HCT116 (cell line): ENCODE data around the gene TTC8. TPM values are rescaled to one million over a fixed set of nuclear protein-coding genes. Genes with fewer than 3 reads are reported as not detected.

Experiments used
- ATAC-seq: fragments of 200-7000 bp; cut with Tn5 transposase; 2 replicates; pipeline ENCODE4 v1.9.1; 2020; ENCODE audit warnings: mild to moderate bottlenecking, moderate library complexity
- BruUV-seq: library from RNA; stranded (reverse); fragments of 400-500 nt; replicated peaks from 2 replicates; lab custom pipeline; 2021; lab: Mats Ljungman, UMichigan
- CTCF ChIA-PET: fragments of 300-600 bp; sonication (Branson Sonifier 250); formaldehyde crosslinking; loops from one replicate; lab custom pipeline; 2021; ENCODE audit warnings: antibody characterized with exemption; lab: Charles Lee
- POLR2A ChIA-PET: fragments of 300-600, 350-600 bp; sonication (Branson Sonifier 250); formaldehyde crosslinking; loops from one replicate; lab custom pipeline; 2021; ENCODE audit warnings: antibody characterized with exemption; lab: Charles Lee
- RAD21 ChIA-PET, 2 experiments: fragments of 300-600 bp; sonication (Branson Sonifier 250); formaldehyde crosslinking; loops; one replicate each; lab custom pipeline; 2023; ENCODE audit warnings: low total read pairs in 2 of 2; ENCODE audit not compliant: uncharacterized antibody in 2 of 2, unreplicated experiment in 2 of 2, low non-redundant PET in 1 of 2; lab: Charles Lee
- DNase-seq: peaks from one replicate; pipeline ENCODE4 v3.0.0-alpha.2; 2010; ENCODE audit warnings: low read depth, low spot score
- H2AFZ ChIP-seq: fragments of 200-600 bp; shearing (Covaris generic), sonication (generic); 2 replicates; pipeline ENCODE4 v1.6.1; 2017; ENCODE audit warnings: low read depth, mixed run types, mixed read lengths, antibody characterized with exemption, low read length; ENCODE audit not compliant: poor library complexity, severe bottlenecking
- H3K27ac ChIP-seq: 2 replicates; pipeline ENCODE4 v1.5.1; 2012; ENCODE audit warnings: low read depth, low read length
- H3K27me3 ChIP-seq: fragments of 200-600 bp; sonication (generic); 2 replicates; pipeline ENCODE4 v1.6.1; 2016; ENCODE audit warnings: mixed run types, low read length, mixed read lengths; ENCODE audit not compliant: insufficient read depth
- H3K36me3 ChIP-seq, 2 experiments: fragments of 200-500 bp in 1 of 2; fragments of 200-600 bp in 1 of 2; sonication (Bioruptor generic) in 1 of 2; sonication (generic) in 1 of 2; 2 replicates each; pipeline versions ENCODE4 v1.5.1 to v1.6.1; 2014 to 2016; ENCODE audit warnings: low read length in 2 of 2, inconsistent platforms in 1 of 2, mixed read lengths in 1 of 2, mixed run types in 1 of 2; ENCODE audit not compliant: insufficient read depth in 2 of 2, control insufficient read depth in 1 of 2
- H3K4me1 ChIP-seq, 2 experiments: fragments of 200-600 bp in 1 of 2; sonication (generic) in 1 of 2; 2 replicates each; pipeline versions ENCODE4 v1.5.1 to v1.6.1; 2012 to 2017; ENCODE audit warnings: low read length in 2 of 2, inconsistent platforms in 1 of 2, mild to moderate bottlenecking in 1 of 2, mixed read lengths in 1 of 2, mixed run types in 1 of 2, moderate library complexity in 1 of 2; ENCODE audit not compliant: insufficient read depth in 2 of 2, control insufficient read depth in 1 of 2
- H3K4me2 ChIP-seq: fragments of 200-600 bp; sonication (generic); 2 replicates; pipeline ENCODE4 v1.6.1; 2017; ENCODE audit warnings: mixed run types, low read length, mixed read lengths
- H3K4me3 ChIP-seq, 2 experiments: fragments of 200-600 bp in 1 of 2; sonication (generic) in 1 of 2; replicated peaks in 1 of 2; 2 replicates each; pipeline ENCODE4 v1.5.1; 2011 to 2016; ENCODE audit warnings: low read length in 2 of 2, control low read depth in 1 of 2, low read depth in 1 of 2, mild to moderate bottlenecking in 1 of 2, mixed read lengths in 1 of 2, mixed run types in 1 of 2
- H3K79me2 ChIP-seq: fragments of 200-600 bp; sonication (generic); 2 replicates; pipeline ENCODE4 v1.6.1; 2017; ENCODE audit warnings: mild to moderate bottlenecking, mixed run types, low read length, moderate library complexity, mixed read lengths; ENCODE audit not compliant: insufficient read depth
- H3K9ac ChIP-seq: fragments of 200-600 bp; sonication (generic); 2 replicates; pipeline ENCODE4 v1.6.1; 2016; ENCODE audit warnings: low read length, mixed read lengths
- H3K9me2 ChIP-seq: fragments of 200-600 bp; sonication (generic), shearing (Covaris generic); 2 replicates; pipeline ENCODE4 v1.6.1; 2017; ENCODE audit warnings: mixed run types, mild to moderate bottlenecking, moderate library complexity; ENCODE audit not compliant: insufficient read depth
- H3K9me3 ChIP-seq, 2 experiments: fragments of 200-500 bp in 1 of 2; fragments of 200-600 bp in 1 of 2; sonication (Bioruptor generic) in 1 of 2; sonication (generic) in 1 of 2; 2 replicates each; pipeline ENCODE4 v1.6.1; 2014 to 2017; ENCODE audit warnings: low read length in 2 of 2, mixed read lengths in 2 of 2, inconsistent platforms in 1 of 2, low read depth in 1 of 2, mild to moderate bottlenecking in 1 of 2, mixed run types in 1 of 2, moderate library complexity in 1 of 2; ENCODE audit not compliant: control insufficient read depth in 1 of 2, insufficient read depth in 1 of 2
- H4K20me1 ChIP-seq: fragments of 200-600 bp; sonication (generic), shearing (Covaris generic); 2 replicates; pipeline ENCODE4 v1.6.1; 2017; ENCODE audit warnings: mixed run types, mild to moderate bottlenecking, moderate library complexity; ENCODE audit not compliant: insufficient read depth
- CBX3 ChIP-seq: IDR thresholded peaks from 2 replicates; pipeline ENCODE4 v1.6.1; 2012; ENCODE audit warnings: low read depth
- CTCF ChIP-seq, 3 experiments: fragments of 200-600 bp in 1 of 3; sonication (generic) in 1 of 3; IDR thresholded peaks in 2 of 3; conservative IDR thresholded peaks in 1 of 3; 2 replicates each; pipeline ENCODE4 v1.5.1; 2012 to 2017; ENCODE audit warnings: low read depth in 2 of 3, low read length in 2 of 3, antibody characterized with exemption in 1 of 3, borderline replicate concordance in 1 of 3, control low read depth in 1 of 3, mild to moderate bottlenecking in 1 of 3, mixed read lengths in 1 of 3, mixed run types in 1 of 3, moderate library complexity in 1 of 3; ENCODE audit not compliant: insufficient read depth in 1 of 3
- EGR1 ChIP-seq: IDR thresholded peaks from 2 replicates; pipeline ENCODE4 v1.6.1; 2012; ENCODE audit warnings: low read depth
- EZH2 ChIP-seq: fragments of 200-600 bp; sonication (generic); IDR thresholded peaks from 2 replicates; pipeline ENCODE4 v1.6.1; 2017; ENCODE audit warnings: antibody characterized with exemption, mixed run types
- FOSL1 ChIP-seq: IDR thresholded peaks from 2 replicates; pipeline ENCODE4 v1.6.1; 2012; ENCODE audit warnings: low read depth
- RAD21 ChIP-seq: IDR thresholded peaks from 2 replicates; pipeline ENCODE4 v1.6.1; 2012; ENCODE audit warnings: low read depth, mild to moderate bottlenecking
- SIN3A ChIP-seq: IDR thresholded peaks from 2 replicates; pipeline ENCODE4 v1.6.1; 2012; ENCODE audit warnings: low read depth
- TCF7L2 ChIP-seq: IDR thresholded peaks from 2 replicates; pipeline ENCODE4 v1.7.0; 2011; ENCODE audit warnings: borderline replicate concordance, inconsistent platforms; ENCODE audit not compliant: insufficient read depth, insufficient read length; ENCODE audit errors: extremely low read depth
- YY1 ChIP-seq: IDR thresholded peaks from 2 replicates; pipeline ENCODE4 v1.6.1; 2011; ENCODE audit warnings: low read length, low read depth, moderate library complexity, mild to moderate bottlenecking; ENCODE audit not compliant: insufficient replicate concordance; ENCODE audit errors: extremely low read depth
- ZNF274 ChIP-seq: fragments of 200-500 bp; sonication (Bioruptor generic); IDR thresholded peaks from 2 replicates; pipeline ENCODE4 v1.6.1; 2014; ENCODE audit warnings: mild to moderate bottlenecking, low read depth, low read length, inconsistent platforms
- intact Hi-C: fragments of 100-400 bp; cut with micrococcal nuclease; formaldehyde crosslinking; loops from 2 replicates; pipeline ENCODE4 v1.10.0; 2022
- total RNA-seq: library from RNA; stranded (reverse); gene quantifications from one replicate; pipeline ENCODE4 v1.2.1, GENCODE V29; 2021; ENCODE audit not compliant: unreplicated experiment
- TF ChIP-seq, protein P1 (sequence below): IDR thresholded peaks from 2 replicates; pipeline ENCODE4 v1.6.1; 2011; ENCODE audit warnings: mild to moderate bottlenecking, low read length, moderate library complexity; ENCODE audit not compliant: insufficient replicate concordance; ENCODE audit errors: extremely low read depth
- TF ChIP-seq, protein P2 (sequence below): IDR thresholded peaks from 2 replicates; pipeline ENCODE4 v1.6.1; 2012; ENCODE audit warnings: low read depth

Gene TTC8
- total RNA-seq, 1 experiment from 2014 or later: 21.4 TPM

DNA sequence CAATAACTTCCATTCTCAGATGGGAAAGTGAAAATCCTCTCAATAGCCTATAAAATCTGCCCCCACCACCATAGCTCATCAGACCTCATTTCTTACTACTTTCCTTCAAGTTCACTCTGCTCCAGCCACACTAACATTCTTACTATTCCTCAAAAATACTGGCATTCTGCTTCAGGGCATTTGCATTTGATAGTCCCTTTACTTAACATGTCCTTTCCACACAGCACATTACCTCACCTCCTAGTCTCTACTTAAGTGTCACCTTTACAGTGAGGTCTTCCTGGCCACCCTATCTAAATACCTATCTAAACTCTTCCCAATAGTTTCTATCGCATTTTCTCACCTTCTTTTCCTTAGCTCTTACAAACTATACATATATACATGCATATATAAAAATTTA, 38.5 kb upstream of the TTC8 start:
- DNase-seq: no peak
- ChIA-PET CTCF (no interaction called here), POLR2A (no interaction called here), RAD21 (no interaction called here)
- H3K4me3 ChIP-seq: no peak overlapping the region
- H3K79me2 ChIP-seq: no peaks in the 10 kb centered on the region
- H3K27ac ChIP-seq: no peak overlapping the region
- no peak overlapping the region for H3K4me2 ChIP-seq
- H3K9ac ChIP-seq: no peak overlapping the region
- H3K4me1 ChIP-seq: no peaks in the 10 kb centered on the region
- intact Hi-C loops: no loop called here
- peaks cover 0 to 4% of the 10 kb centered on the region in 2 experiments; a peak in 1 of 4 replicates for H3K9me3 ChIP-seq
- no TSS peak for BruUV-seq
- no peaks in the 10 kb centered on the region for H4K20me1 ChIP-seq
- TF ChIP-seq EGR1 (no peak), TCF7L2 (no peak), FOSL1 (no peak), SIN3A (no peak)
- TF ChIP-seq, protein P1, sequence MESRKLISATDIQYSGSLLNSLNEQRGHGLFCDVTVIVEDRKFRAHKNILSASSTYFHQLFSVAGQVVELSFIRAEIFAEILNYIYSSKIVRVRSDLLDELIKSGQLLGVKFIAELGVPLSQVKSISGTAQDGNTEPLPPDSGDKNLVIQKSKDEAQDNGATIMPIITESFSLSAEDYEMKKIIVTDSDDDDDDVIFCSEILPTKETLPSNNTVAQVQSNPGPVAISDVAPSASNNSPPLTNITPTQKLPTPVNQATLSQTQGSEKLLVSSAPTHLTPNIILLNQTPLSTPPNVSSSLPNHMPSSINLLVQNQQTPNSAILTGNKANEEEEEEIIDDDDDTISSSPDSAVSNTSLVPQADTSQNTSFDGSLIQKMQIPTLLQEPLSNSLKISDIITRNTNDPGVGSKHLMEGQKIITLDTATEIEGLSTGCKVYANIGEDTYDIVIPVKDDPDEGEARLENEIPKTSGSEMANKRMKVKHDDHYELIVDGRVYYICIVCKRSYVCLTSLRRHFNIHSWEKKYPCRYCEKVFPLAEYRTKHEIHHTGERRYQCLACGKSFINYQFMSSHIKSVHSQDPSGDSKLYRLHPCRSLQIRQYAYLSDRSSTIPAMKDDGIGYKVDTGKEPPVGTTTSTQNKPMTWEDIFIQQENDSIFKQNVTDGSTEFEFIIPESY: no peak
- TF ChIP-seq, all 23 proteins: peak for 0
- Histone ChIP-seq H3K27me3 (no peaks in the 10 kb centered on the region), H3K36me3 (no peaks in the 10 kb centered on the region), H2AFZ (no peak overlapping the region), H3K9me2 (no peaks in the 10 kb centered on the region)
- ATAC-seq: no peak

GRCh38 chr14:88786715-88787114, 37.7 kb upstream of the TTC8 start:
- no peak overlapping the region for H3K27ac ChIP-seq
- TF ChIP-seq CTCF (IDR thresholded peaks at IDR 0.05 in 2 of 3, conservative IDR thresholded peaks at IDR 0.05 in 1 of 3; ENCODE audit: borderline replicate concordance in 1 of 3, insufficient read depth in 1 of 3, low read depth in 2 of 3, low read length in 2 of 3): no peak
- TF ChIP-seq EGR1: no peak
- no peak for TF ChIP-seq EZH2
- TF ChIP-seq TCF7L2: no peak
- no peak for TF ChIP-seq FOSL1
- TF ChIP-seq, protein P2, sequence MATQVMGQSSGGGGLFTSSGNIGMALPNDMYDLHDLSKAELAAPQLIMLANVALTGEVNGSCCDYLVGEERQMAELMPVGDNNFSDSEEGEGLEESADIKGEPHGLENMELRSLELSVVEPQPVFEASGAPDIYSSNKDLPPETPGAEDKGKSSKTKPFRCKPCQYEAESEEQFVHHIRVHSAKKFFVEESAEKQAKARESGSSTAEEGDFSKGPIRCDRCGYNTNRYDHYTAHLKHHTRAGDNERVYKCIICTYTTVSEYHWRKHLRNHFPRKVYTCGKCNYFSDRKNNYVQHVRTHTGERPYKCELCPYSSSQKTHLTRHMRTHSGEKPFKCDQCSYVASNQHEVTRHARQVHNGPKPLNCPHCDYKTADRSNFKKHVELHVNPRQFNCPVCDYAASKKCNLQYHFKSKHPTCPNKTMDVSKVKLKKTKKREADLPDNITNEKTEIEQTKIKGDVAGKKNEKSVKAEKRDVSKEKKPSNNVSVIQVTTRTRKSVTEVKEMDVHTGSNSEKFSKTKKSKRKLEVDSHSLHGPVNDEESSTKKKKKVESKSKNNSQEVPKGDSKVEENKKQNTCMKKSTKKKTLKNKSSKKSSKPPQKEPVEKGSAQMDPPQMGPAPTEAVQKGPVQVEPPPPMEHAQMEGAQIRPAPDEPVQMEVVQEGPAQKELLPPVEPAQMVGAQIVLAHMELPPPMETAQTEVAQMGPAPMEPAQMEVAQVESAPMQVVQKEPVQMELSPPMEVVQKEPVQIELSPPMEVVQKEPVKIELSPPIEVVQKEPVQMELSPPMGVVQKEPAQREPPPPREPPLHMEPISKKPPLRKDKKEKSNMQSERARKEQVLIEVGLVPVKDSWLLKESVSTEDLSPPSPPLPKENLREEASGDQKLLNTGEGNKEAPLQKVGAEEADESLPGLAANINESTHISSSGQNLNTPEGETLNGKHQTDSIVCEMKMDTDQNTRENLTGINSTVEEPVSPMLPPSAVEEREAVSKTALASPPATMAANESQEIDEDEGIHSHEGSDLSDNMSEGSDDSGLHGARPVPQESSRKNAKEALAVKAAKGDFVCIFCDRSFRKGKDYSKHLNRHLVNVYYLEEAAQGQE: no peak
- TF ChIP-seq CBX3: no peak
- no peak for TF ChIP-seq ZNF274
- no peak for TF ChIP-seq YY1
- TF ChIP-seq RAD21: no peak

More at GRCh38 chr14:88786715-88787114, 37.7 kb upstream of the TTC8 start:
- no peaks in the 10 kb centered on the region for H3K27me3 ChIP-seq
- H3K4me2 ChIP-seq: no peak overlapping the region
- H4K20me1 ChIP-seq: no peaks in the 10 kb centered on the region
- CTCF ChIA-PET: no interaction called here
- no peaks in the 10 kb centered on the region for H3K9me2 ChIP-seq
- peaks cover 0 to 3% of the 10 kb centered on the region in 2 experiments; a peak in 1 of 4 replicates for H3K4me1 ChIP-seq
- peaks cover 0 to 4% of the 10 kb centered on the region in 2 experiments; a peak in 1 of 4 replicates for H3K9me3 ChIP-seq
- H3K4me3 ChIP-seq: no peak overlapping the region
- H3K9ac ChIP-seq: no peak overlapping the region
- no peak overlapping the region for H2AFZ ChIP-seq
- no peak for DNase-seq
- ATAC-seq: no peak
- no peaks in the 10 kb centered on the region for H3K36me3 ChIP-seq
- BruUV-seq: no TSS peak
- H3K79me2 ChIP-seq: no peaks in the 10 kb centered on the region
- RAD21 ChIA-PET: no interaction called here
- intact Hi-C loops: no loop called here
- POLR2A ChIA-PET: no interaction called here
